HG02588 (cell line): ENCODE measurements around the gene CHID1.

Source experiments
- ATAC-seq: cut with Tn5 transposase; IDR thresholded peaks from one replicate; pipeline ENCODE4 v1.9.1; 2021; ENCODE audit warnings: mild to moderate bottlenecking, moderate library complexity; ENCODE audit not compliant: unreplicated experiment

Gene CHID1

GRCh38 chr11:889687-890475, 20.7 kb downstream of the CHID1 start:
- no peak for ATAC-seq

- no peak for ATAC-seq
These were observed 21.4 kb downstream of the CHID1 start for GRCh38 chr11:889257-889656.

GRCh38 chr11:888310-889212, 22.0 kb downstream of the CHID1 start:
- ATAC-seq, result no peak

- ATAC-seq, result no peak
These were observed 23.0 kb downstream of the CHID1 start for GRCh38 chr11:887589-887988.

GRCh38 chr11:886568-886967, 24.0 kb downstream of the CHID1 start:
- no peak for ATAC-seq

GRCh38 chr11:884578-885070, 26.0 kb downstream of the CHID1 start:
- no peak for ATAC-seq

- no peak for ATAC-seq
These were observed 27.1 kb downstream of the CHID1 start for GRCh38 chr11:883527-883926.

GRCh38 chr11:882596-882995, 28.0 kb downstream of the CHID1 start:
- no peak for ATAC-seq

GRCh38 chr11:880447-880846, 30.2 kb downstream of the CHID1 start:
- no peak for ATAC-seq

- no peak for ATAC-seq
These were observed 33.0 kb downstream of the CHID1 start for GRCh38 chr11:877565-877964.

- ATAC-seq, result no peak
These were observed 34.1 kb downstream of the CHID1 start for GRCh38 chr11:876545-876944.

- no peak for ATAC-seq
These were observed 34.8 kb downstream of the CHID1 start for GRCh38 chr11:875769-876301.

GRCh38 chr11:875203-875602, 35.4 kb downstream of the CHID1 start:
- ATAC-seq, result no peak

GRCh38 chr11:873706-874105, 36.9 kb downstream of the CHID1 start:
- no peak for ATAC-seq

- no peak for ATAC-seq
These were observed 37.8 kb downstream of the CHID1 start for GRCh38 chr11:872799-873198.

GRCh38 chr11:871472-871871, 39.1 kb downstream of the CHID1 start:
- no peak for ATAC-seq

- no peak for ATAC-seq
These were observed 40.2 kb downstream of the CHID1 start for GRCh38 chr11:870418-870817.

GRCh38 chr11:870127-870413, 40.5 kb downstream of the CHID1 start:
- no peak for ATAC-seq

GRCh38 chr11:869399-870126, 41.0 kb downstream of the CHID1 start:
- ATAC-seq, result no peak

- ATAC-seq, result no peak
These were observed 41.8 kb downstream of the CHID1 start for GRCh38 chr11:868802-869201.

GRCh38 chr11:868394-868793, 42.2 kb downstream of the CHID1 start:
- no peak for ATAC-seq
